H1 (cell line): ENCODE results near the gene GNAO1. TPM values are rescaled to one million over a fixed set of nuclear protein-coding genes. Genes with fewer than 3 reads are reported as not detected.
A peak's percentile ranks its signal among the peaks of the same experiment; 100 is the strongest.

Experiments used
- RBBP5 ChIP-seq: IDR thresholded peaks from 2 replicates; pipeline ENCODE4 v1.7.1; 2012; ENCODE audit warnings: low read depth, mild to moderate bottlenecking, inconsistent platforms, low read length, moderate library complexity, borderline replicate concordance
- SIN3A ChIP-seq, 2 experiments: IDR thresholded peaks in 1 of 2; conservative IDR thresholded peaks in 1 of 2; 2 replicates each; pipeline ENCODE4 v1.6.1; 2011 to 2012; ENCODE audit warnings: low read length in 2 of 2, improper control_type of control experiment in 1 of 2, low read depth in 1 of 2, mild to moderate bottlenecking in 1 of 2
- polyA plus RNA-seq, 7 experiments: library from polyadenylated mRNA; depleted of rRNA in 3 of 7; stranded (reverse) in 5 of 7; unstranded in 2 of 7; fragments of >200 nt in 5 of 7; fragments of 200-250 nt in 2 of 7; gene quantifications; 1 replicate in 5 of 7; 2 replicates in 1 of 7; 4 replicates in 1 of 7; pipeline versions ENCODE4 v1.2.1 to v1.2.3, GENCODE V29; 2011 to 2013; ENCODE audit warnings: missing spikeins in 2 of 7, mixed read lengths in 2 of 7
- total RNA-seq: library from RNA; stranded (reverse); fragmentation: NEBNext Ultra II Directional; extraction: Animal tissue kit (Norgen Biotek cat#: 25700); gene quantifications from 2 replicates; pipeline ENCODE4 v1.2.1, GENCODE V29; 2021

The GNAO1 gene
- total and polyA plus RNA-seq, 2 of the 8 experiments (the other 6 are each of a cell fraction or from before 2014, with no cell fraction given) = 6.7 to 34.4 TPM

- TF ChIP-seq RBBP5 (peak; percentile 89; the same call in 1 of the 2 replicates), SIN3A (conservative IDR thresholded peaks at IDR 0.05 in 1 of 2, IDR thresholded peaks at IDR 0.05 in 1 of 2; ENCODE audit: low read depth in 1 of 2, low read length in 2 of 2) (0 out of 4 replicates have a peak, but pooled peaks of 1 of the 2 experiments have one; percentile 31)
- TF ChIP-seq, all 59 proteins: peak for 8
These were observed at the start of gene GNAO1 (continued) for GRCh38 chr16:56191156-56191815.
